MM.1S (cell line): Measurements from ENCODE around the gene PIBF1.

Experiments
- DNase-seq: peaks from one replicate; pipeline ENCODE4 v3.0.0-alpha.2; 2015
- H2AFZ ChIP-seq: fragments of 300-600 bp; sonication (generic); 2 replicates; pipeline ENCODE4 v1.6.0; 2016; ENCODE audit warnings: antibody characterized with exemption, low read length
- H3F3A ChIP-seq: fragments of 300-600 bp; sonication (generic); 2 replicates; pipeline ENCODE4 v1.6.1; 2016; ENCODE audit warnings: mild to moderate bottlenecking, antibody characterized with exemption, low read length, moderate library complexity, mixed read lengths; ENCODE audit not compliant: insufficient read depth
- H3K27ac ChIP-seq: fragments of 300-600 bp; sonication (generic); 2 replicates; pipeline ENCODE4 v1.5.1; 2016; ENCODE audit warnings: mild to moderate bottlenecking, low read length
- H3K27me3 ChIP-seq: fragments of 300-600 bp; sonication (generic); replicated peaks from 2 replicates; pipeline ENCODE4 v1.6.0; 2016; ENCODE audit warnings: low read length; ENCODE audit not compliant: insufficient read depth
- H3K36me3 ChIP-seq: fragments of 300-600 bp; sonication (generic); replicated peaks from 2 replicates; pipeline ENCODE4 v1.6.1; 2016; ENCODE audit warnings: mild to moderate bottlenecking, low read length, mixed read lengths; ENCODE audit not compliant: insufficient read depth
- H3K4me1 ChIP-seq: fragments of 300-600 bp; sonication (generic); 2 replicates; pipeline ENCODE4 v1.6.1; 2016; ENCODE audit warnings: low read length, mixed read lengths
- H3K4me2 ChIP-seq: fragments of 300-600 bp; sonication (generic); 2 replicates; pipeline ENCODE4 v1.6.0; 2016; ENCODE audit warnings: low read depth, low read length
- H3K4me3 ChIP-seq: fragments of 300-600 bp; sonication (generic); 2 replicates; pipeline ENCODE4 v1.5.1; 2016; ENCODE audit warnings: low read length, mixed read lengths
- H3K79me2 ChIP-seq: fragments of 300-600 bp; sonication (generic); 2 replicates; pipeline ENCODE4 v1.6.1; 2016; ENCODE audit warnings: mixed run types, low read length, mixed read lengths
- H3K9ac ChIP-seq: fragments of 300-600 bp; sonication (generic); 2 replicates; pipeline ENCODE4 v1.6.1; 2016; ENCODE audit warnings: low read length, mixed read lengths
- H3K9me2 ChIP-seq: fragments of 300-600 bp; sonication (generic); replicated peaks from 2 replicates; pipeline ENCODE4 v1.6.1; 2016; ENCODE audit warnings: mild to moderate bottlenecking, low read length, mixed read lengths; ENCODE audit not compliant: insufficient read depth
- H3K9me3 ChIP-seq: fragments of 300-600 bp; sonication (generic); replicated peaks from 2 replicates; pipeline ENCODE4 v1.6.1; 2016; ENCODE audit warnings: mild to moderate bottlenecking, low read length, mixed read lengths; ENCODE audit not compliant: insufficient read depth
- H4K20me1 ChIP-seq: fragments of 300-600 bp; sonication (generic); 2 replicates; pipeline ENCODE4 v1.6.1; 2016; ENCODE audit warnings: mild to moderate bottlenecking, low read length, moderate library complexity, mixed read lengths; ENCODE audit not compliant: insufficient read depth
- CTCF ChIP-seq: fragments of 300-600 bp; sonication (generic); IDR thresholded peaks from 2 replicates; pipeline ENCODE4 v1.5.1; 2016; ENCODE audit warnings: antibody characterized with exemption, low read length, mixed read lengths
- EZH2 ChIP-seq: fragments of 300-600 bp; sonication (generic); optimal IDR thresholded peaks from 2 replicates; pipeline ENCODE3; 2017; ENCODE audit warnings: low read depth, mild to moderate bottlenecking, antibody characterized with exemption, low read length, mixed read lengths
- EZH2phosphoT487 ChIP-seq: fragments of 300-600 bp; sonication (generic); IDR thresholded peaks from 2 replicates; pipeline ENCODE4 v1.6.1; 2018; ENCODE audit warnings: antibody characterized with exemption, low read length

PIBF1 gene

GRCh38 chr13:72960541-72960940 is 178.6 kb downstream of the PIBF1 start:
- no peak for DNase-seq
- H3F3A ChIP-seq, result no peaks in the 10 kb centered on the region
- no peaks in the 10 kb centered on the region for H3K9me3 ChIP-seq
- H2AFZ ChIP-seq, result no peak overlapping the region
- H3K36me3 ChIP-seq, result no peaks in the 10 kb centered on the region
- H3K79me2 ChIP-seq, result no peaks in the 10 kb centered on the region
- no peak for TF ChIP-seq EZH2
- TF ChIP-seq EZH2phosphoT487, result no peak
- no peak for TF ChIP-seq CTCF
- no peak overlapping the region for H3K9ac ChIP-seq
- no peaks in the 10 kb centered on the region for H3K4me1 ChIP-seq
- no peak overlapping the region for H3K27ac ChIP-seq
- H3K9me2 ChIP-seq, result no peaks in the 10 kb centered on the region
- H3K27me3 ChIP-seq, result no peaks in the 10 kb centered on the region
- H3K4me2 ChIP-seq, result no peak overlapping the region
- H4K20me1 ChIP-seq, result no peaks in the 10 kb centered on the region
- no peak overlapping the region for H3K4me3 ChIP-seq

DNA sequence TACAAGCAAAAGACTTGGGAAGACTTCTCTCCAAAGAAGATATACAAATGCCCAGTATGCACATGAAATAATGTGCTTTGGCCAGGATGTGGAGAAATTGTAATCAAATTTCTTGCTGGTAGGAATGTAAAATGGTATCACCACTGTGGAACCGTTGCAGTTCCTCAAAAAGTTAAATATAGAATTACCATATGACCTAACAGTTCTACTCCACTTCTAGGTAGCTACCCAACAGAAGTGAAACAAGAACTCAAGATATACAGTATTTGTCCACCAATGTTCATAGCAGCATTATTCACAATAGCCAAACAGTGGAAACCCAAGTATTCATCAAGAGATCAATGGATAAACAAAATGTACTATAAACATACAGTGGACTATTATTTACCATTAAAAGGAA is 181.8 kb downstream of the PIBF1 start:
- no peak overlapping the region for H2AFZ ChIP-seq
- H3K9me3 ChIP-seq, result no peaks in the 10 kb centered on the region
- no peak overlapping the region for H3K27ac ChIP-seq
- no peaks in the 10 kb centered on the region for H3K27me3 ChIP-seq
- H4K20me1 ChIP-seq, result no peaks in the 10 kb centered on the region
- H3K4me3 ChIP-seq, result no peak overlapping the region
- H3K4me1 ChIP-seq, result no peaks in the 10 kb centered on the region
- no peaks in the 10 kb centered on the region for H3K79me2 ChIP-seq
- no peak overlapping the region for H3K9ac ChIP-seq
- H3K4me2 ChIP-seq, result no peak overlapping the region
- no peaks in the 10 kb centered on the region for H3K9me2 ChIP-seq
- DNase-seq, result no peak
- H3K36me3 ChIP-seq, result no peaks in the 10 kb centered on the region
- TF ChIP-seq EZH2 (no peak), CTCF (no peak), EZH2phosphoT487 (no peak)
- H3F3A ChIP-seq, result no peaks in the 10 kb centered on the region

GRCh38 chr13:72970301-72970880 is 188.5 kb downstream of the PIBF1 start:
- no peak overlapping the region for H3K4me2 ChIP-seq
- no peak for DNase-seq
- no peaks in the 10 kb centered on the region for H3K79me2 ChIP-seq
- no peaks in the 10 kb centered on the region for H3K27me3 ChIP-seq
- TF ChIP-seq CTCF (no peak), EZH2phosphoT487 (no peak), EZH2 (no peak)
- H3K4me3 ChIP-seq, result no peak overlapping the region
- no peaks in the 10 kb centered on the region for H3F3A ChIP-seq
- no peaks in the 10 kb centered on the region for H3K4me1 ChIP-seq
- H3K9ac ChIP-seq, result no peak overlapping the region
- H3K27ac ChIP-seq, result no peak overlapping the region
- H4K20me1 ChIP-seq, result no peaks in the 10 kb centered on the region
- no peaks in the 10 kb centered on the region for H3K9me3 ChIP-seq
- H3K36me3 ChIP-seq, result no peaks in the 10 kb centered on the region
- no peak overlapping the region for H2AFZ ChIP-seq
- no peaks in the 10 kb centered on the region for H3K9me2 ChIP-seq
